Gastrocnemius medialis (tissue), 4 donors: ENCODE data around the gene EIPR1.

Experiments
- CTCF ChIP-seq, 5 experiments: fragments of 450-650 bp in 3 of 5; fragments of 200-600 bp in 2 of 5; sonication (generic) in 2 of 5; IDR thresholded peaks in 4 of 5; conservative IDR thresholded peaks in 1 of 5; 1 replicate in 4 of 5; 2 replicates in 1 of 5; pipeline ENCODE4 v1.5.1; 2016 to 2019; ENCODE audit warnings: antibody characterized with exemption in 5 of 5, mild to moderate bottlenecking in 3 of 5, moderate library complexity in 3 of 5
- POLR2A ChIP-seq, 2 donors: fragments of 450-650 bp; IDR thresholded peaks; one replicate each; pipeline ENCODE4 v1.6.1; 2017; ENCODE audit warnings: antibody characterized with exemption in 2 of 2, mild to moderate bottlenecking in 2 of 2, moderate library complexity in 2 of 2

- TF ChIP-seq POLR2A (IDR thresholded peaks at IDR 0.05) (no peak), CTCF (IDR thresholded peaks at IDR 0.05 in 4 of 5, conservative IDR thresholded peaks at IDR 0.05 in 1 of 5) (no peak)
Measured at GRCh38 chr2:3142961-3143571, 234.6 kb downstream of the EIPR1 start.
